ENCODE results near the gene TNFSF13. TPM values are rescaled to one million over a fixed set of nuclear protein-coding genes. Genes with fewer than 3 reads are reported as not detected.

TNFSF13 gene
- 15.6 and 19.1 TPM in 2 replicates for total RNA-seq (2014; rRNA removed; shearing (Covaris generic))

- no peak for DNase-seq (ENCODE audit: low spot score)
These were observed at the start of gene TNFSF13 for GRCh38 chr17:7558544-7559319. TSS of gene TNFSF13 (plus strand) at chr17:7558750. CDS start at chr17:7559040, 290 bp downstream.

DNA sequence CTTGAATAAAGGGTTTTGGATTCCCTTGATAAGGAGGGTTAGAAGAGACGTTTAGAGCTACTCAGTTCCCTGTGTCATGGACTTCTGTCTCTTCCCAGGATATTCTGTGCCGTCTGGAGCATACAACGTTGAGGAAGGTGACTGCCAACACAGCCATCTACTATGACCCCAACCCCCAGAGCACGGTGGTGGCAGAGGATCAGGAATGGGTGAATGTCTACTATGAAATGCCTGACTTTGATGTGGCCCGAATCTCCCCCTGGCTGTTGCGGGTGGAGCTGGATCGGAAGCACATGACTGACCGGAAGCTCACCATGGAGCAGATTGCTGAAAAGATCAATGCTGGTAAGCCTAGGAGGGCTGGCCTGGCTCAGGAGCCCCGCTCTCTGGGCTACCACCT lies 49.7 kb upstream of the TNFSF13 start:
- no peak for DNase-seq (ENCODE audit: low spot score)

GRCh38 chr17:7509937-7510336 lies 48.6 kb upstream of the TNFSF13 start:
- DNase-seq (ENCODE audit: low spot score), result no peak

DNA sequence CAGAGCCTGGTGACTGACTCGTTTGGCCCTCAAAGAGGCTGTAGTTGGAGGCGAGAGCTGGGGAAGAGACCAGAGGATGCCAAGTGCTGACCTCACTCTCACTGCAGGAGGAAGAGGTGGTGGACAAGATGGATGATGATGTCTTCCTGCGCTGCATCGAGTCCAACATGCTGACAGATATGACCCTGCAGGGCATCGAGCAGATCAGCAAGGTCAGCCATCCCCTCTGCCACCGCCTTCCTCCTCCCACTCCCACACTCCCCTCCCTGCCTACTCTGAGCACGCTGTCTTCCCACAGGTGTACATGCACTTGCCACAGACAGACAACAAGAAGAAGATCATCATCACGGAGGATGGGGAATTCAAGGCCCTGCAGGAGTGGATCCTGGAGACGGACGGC lies 47.4 kb upstream of the TNFSF13 start:
- DNase-seq (ENCODE audit: low spot score), result no peak

DNA sequence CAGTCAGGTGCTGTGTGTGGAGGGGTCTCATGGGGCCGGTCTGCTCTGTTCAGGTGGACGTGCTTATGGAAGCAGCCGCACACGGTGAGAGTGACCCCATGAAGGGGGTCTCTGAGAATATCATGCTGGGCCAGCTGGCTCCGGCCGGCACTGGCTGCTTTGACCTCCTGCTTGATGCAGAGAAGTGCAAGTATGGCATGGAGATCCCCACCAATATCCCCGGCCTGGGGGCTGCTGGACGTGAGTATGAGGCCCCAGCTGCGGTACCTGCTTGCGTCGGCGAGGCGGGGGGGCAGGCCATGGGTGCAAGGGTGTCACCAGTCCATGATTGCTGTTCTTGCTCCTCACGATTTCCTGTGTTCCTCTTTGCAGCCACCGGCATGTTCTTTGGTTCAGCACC lies 46.4 kb upstream of the TNFSF13 start:
- no peak for DNase-seq (ENCODE audit: low spot score)

DNA sequence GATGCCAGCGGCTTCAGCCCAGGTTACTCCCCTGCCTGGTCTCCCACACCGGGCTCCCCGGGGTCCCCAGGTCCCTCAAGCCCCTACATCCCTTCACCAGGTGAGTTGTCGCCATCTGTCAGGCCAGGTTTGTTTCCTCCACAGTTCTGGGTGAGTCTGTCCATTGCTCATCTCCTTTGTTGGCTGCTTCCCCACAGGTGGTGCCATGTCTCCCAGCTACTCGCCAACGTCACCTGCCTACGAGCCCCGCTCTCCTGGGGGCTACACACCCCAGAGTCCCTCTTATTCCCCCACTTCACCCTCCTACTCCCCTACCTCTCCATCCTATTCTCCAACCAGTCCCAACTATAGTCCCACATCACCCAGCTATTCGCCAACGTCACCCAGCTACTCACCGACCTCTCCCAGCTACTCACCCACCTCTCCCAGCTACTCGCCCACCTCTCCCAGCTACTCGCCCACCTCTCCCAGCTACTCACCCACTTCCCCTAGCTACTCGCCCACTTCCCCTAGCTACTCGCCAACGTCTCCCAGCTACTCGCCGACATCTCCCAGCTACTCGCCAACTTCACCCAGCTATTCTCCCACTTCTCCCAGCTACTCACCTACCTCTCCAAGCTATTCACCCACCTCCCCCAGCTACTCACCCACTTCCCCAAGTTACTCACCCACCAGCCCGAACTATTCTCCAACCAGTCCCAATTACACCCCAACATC lies 45.6 kb upstream of the TNFSF13 start:
- DNase-seq (ENCODE audit: low spot score), result no peak

GRCh38 chr17:7513850-7514419 lies 44.6 kb upstream of the TNFSF13 start:
- no peak for DNase-seq (ENCODE audit: low spot score)

DNA sequence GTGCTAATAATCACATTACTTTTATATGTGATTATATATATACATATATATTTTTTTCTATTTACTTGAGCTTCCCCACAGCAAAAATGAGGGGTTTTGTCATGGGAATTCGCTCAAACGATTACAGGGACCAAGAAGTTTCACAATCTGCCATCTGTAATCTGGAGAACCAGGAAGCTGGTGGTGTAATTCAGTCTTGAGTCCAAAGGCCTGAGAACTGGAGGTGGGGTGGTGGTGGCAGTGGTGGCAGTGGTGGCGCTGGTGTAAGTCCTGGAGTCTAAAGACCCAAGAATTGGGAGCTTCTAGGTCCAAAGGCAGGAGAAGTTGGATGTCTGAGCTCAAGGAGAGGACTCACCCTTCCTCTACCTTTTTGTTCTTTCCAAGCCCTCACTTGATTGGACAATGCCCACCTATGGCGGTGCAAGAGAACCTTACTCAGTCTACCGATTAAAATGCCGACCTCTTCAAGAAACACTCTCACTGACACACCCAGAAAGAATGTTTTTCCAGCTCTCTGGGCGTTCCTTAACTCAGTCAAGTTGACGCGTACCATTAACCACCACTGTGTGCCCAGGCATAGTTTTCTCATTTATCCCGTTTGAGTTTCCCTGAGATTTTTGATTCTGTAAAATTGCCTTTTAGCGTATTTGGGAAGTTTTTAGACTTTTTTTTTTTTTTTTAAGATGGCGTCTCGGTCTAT lies 42.5 kb upstream of the TNFSF13 start:
- no peak for DNase-seq (ENCODE audit: low spot score)

GRCh38 chr17:7523033-7523432 lies 35.5 kb upstream of the TNFSF13 start:
- peak; percentile 10 for DNase-seq (ENCODE audit: low spot score)

DNA sequence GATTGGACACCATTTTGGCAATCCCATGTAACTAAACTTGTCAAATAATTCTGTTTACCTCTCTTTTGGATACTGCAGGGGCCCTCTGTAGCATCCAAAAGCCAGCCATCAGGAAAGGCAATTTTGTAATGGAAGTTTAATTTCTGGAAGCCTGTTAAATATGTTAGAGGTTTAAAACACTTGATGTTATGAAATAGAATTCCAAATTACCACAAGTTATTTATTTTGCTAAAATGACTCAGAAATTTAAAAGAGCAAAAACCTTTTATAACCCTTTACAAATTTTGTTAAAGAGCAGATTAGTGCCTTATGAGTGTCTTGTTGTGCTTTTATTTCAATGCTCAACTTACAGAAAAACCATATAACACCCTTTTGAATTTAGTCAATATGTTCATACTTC lies 29.7 kb upstream of the TNFSF13 start:
- no peak for DNase-seq (ENCODE audit: low spot score)

- no peak for DNase-seq (ENCODE audit: low spot score)
These were observed 28.3 kb upstream of the TNFSF13 start for GRCh38 chr17:7530023-7530900.

DNA sequence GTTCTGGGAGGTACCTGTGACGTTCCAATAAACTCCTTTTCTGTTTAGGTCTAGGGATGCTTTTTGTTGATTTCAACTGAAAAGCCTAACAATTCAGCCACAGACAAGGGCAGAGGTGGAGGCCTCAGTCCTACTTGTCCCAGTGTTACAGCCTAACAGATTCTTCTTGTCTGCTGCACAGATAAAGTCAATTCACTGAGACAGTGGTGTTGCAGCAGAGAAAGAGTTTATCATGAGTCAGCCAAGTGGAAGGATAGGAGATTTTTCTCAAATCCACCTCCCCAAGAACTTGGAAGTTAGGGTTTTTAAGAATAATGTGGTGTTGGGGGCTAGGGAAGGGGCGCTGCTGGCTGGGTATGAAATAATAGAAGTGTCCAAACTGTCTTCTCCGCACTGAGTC lies 20.5 kb upstream of the TNFSF13 start:
- no peak for DNase-seq (ENCODE audit: low spot score)

- no peak for DNase-seq (ENCODE audit: low spot score)
These were observed 19.5 kb upstream of the TNFSF13 start for GRCh38 chr17:7538891-7539545.

GRCh38 chr17:7541074-7541621 lies 17.4 kb upstream of the TNFSF13 start:
- no peak for DNase-seq (ENCODE audit: low spot score)

GRCh38 chr17:7544911-7545310 lies 13.6 kb upstream of the TNFSF13 start:
- DNase-seq (ENCODE audit: low spot score), result no peak

GRCh38 chr17:7548585-7549400 lies 9.8 kb upstream of the TNFSF13 start, which contains the start of gene TNFSF12:
TSS of gene TNFSF12 (plus strand) at chr17:7549058. CDS start at chr17:7549154, 96 bp downstream.
- no peak for DNase-seq (ENCODE audit: low spot score)

DNA sequence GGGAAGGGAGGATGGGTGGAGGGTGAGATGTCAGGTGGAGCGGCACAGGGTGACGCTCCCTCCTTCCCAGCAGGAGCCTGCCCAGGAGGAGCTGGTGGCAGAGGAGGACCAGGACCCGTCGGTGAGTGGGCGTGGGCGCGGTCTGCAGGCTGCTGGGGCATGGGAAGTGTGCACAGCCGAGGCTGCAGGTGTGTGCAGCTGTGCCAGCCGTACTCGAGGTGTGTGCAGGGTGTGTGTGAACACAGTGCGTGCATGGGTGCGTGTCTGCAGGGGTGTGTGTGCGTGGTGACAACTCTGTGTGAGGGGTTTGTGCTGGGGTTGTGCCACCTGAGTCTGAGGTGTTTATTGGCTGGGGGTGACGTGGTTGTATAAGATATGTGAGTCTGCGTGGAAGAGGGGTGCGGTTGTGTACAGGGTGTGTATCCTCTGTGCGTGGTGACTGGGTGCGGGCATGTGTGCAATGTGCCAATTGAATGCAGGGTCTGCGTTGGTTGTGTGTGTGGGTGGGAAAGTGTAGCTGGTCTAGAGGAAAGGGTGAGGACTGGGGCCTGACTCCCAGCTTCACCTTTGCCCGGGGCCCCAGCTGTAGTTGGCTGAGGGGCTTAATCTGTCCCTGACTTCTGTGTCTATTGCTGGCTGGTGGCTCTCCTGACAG lies 9.0 kb upstream of the TNFSF13 start:
- no peak for DNase-seq (ENCODE audit: low spot score)

DNA sequence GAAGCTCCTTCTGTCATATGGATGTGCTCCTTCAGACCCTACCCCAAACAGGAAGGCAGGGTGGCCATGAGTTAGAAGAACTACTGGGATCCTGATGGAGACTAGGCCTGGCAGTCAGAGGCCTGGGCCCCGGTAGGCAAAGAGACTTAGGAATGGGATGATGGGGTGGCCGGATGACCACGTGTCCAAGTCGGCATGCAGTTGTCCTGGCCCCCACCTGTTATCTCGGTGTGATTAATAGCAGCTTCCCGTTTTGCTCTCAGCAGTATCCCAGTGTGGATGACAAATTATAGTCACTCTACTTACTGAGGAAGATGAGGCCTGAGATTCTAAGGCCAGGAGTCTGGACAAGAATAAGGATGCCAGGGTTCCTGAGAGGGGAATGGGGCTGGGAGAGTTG lies 8.2 kb upstream of the TNFSF13 start:
- no peak for DNase-seq (ENCODE audit: low spot score)

GRCh38 chr17:7551396-7551795 lies 7.2 kb upstream of the TNFSF13 start:
- no peak for DNase-seq (ENCODE audit: low spot score)

Measured in HT-29 (cell line).